ENCODE data around the gene CSRP2. TPM values are rescaled to one million over a fixed set of nuclear protein-coding genes. Genes with fewer than 3 reads are reported as not detected.

The CSRP2 gene
- total and polyA plus RNA-seq, 2 experiments from 2014 or later, result 257 to 558 TPM

DNA sequence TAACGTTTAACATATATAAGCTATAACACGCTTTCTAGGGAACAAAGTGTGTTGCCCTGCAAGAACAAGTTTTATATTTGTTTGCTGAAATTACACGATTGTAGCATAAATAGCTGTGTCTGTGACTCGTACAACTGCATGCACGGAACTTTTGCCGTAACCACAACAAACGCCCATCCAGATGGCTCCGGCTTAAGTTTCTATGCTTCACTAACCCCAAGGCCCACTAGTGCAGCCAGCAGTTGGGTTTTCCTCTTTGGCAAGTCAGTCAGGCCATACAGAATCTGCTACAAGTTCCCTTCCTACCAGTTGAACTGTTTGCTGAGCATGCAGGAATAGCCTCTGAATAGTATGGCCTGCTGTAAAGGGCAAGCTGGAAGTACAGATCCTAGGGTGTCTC, 12.1 kb downstream of the CSRP2 start:
- Histone ChIP-seq H3K36me3 (peaks cover 10% of the 10 kb centered on the region), H3K4me1 (ENCODE audit: low read depth) (peaks cover 31% of the 10 kb centered on the region), H3K27ac (peak overlapping the region; percentile 61), H3K27me3 (no peaks in the 10 kb centered on the region), H3K4me3 (no peak overlapping the region), H3K9me3 (ENCODE audit: low read depth) (no peaks in the 10 kb centered on the region)
- TF ChIP-seq, protein P1, sequence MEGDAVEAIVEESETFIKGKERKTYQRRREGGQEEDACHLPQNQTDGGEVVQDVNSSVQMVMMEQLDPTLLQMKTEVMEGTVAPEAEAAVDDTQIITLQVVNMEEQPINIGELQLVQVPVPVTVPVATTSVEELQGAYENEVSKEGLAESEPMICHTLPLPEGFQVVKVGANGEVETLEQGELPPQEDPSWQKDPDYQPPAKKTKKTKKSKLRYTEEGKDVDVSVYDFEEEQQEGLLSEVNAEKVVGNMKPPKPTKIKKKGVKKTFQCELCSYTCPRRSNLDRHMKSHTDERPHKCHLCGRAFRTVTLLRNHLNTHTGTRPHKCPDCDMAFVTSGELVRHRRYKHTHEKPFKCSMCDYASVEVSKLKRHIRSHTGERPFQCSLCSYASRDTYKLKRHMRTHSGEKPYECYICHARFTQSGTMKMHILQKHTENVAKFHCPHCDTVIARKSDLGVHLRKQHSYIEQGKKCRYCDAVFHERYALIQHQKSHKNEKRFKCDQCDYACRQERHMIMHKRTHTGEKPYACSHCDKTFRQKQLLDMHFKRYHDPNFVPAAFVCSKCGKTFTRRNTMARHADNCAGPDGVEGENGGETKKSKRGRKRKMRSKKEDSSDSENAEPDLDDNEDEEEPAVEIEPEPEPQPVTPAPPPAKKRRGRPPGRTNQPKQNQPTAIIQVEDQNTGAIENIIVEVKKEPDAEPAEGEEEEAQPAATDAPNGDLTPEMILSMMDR (IDR thresholded peaks at IDR 0.05; ENCODE audit: low read depth, low read length), result no peak
- DNase-seq (ENCODE audit: low read depth in 1 of 2, low spot score in 1 of 2), result no peak

DNA sequence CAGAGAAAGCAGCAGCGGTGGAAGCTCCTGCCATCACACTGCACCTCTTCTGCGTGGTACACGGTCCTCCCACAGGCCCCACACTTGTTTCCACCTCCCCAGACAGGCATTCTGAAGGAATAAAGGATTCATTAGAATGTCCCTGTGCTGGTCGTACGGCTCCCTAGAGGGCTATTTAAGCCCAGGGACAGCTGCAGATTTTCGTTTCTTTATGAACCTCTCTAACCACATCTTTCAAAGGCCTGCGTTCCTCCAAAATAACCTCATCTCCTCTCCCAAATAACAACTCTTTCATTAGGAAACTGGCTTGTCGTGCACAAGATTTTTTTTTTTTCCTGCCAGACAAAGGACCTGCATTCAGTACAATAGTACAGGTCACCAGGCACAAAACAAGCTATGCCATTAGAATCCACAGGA, 12.7 kb downstream of the CSRP2 start:
- TF ChIP-seq, protein P1 (IDR thresholded peaks at IDR 0.05; ENCODE audit: low read depth, low read length), result no peak
- Histone ChIP-seq H3K36me3 (peaks cover 13% of the 10 kb centered on the region), H3K4me1 (ENCODE audit: low read depth) (peaks cover 31% of the 10 kb centered on the region), H3K27me3 (no peaks in the 10 kb centered on the region), H3K9me3 (ENCODE audit: low read depth) (no peaks in the 10 kb centered on the region), H3K27ac (peak overlapping the region; percentile 61), H3K4me3 (no peak overlapping the region)
- no peak for DNase-seq (ENCODE audit: low read depth in 1 of 2, low spot score in 1 of 2)

DNA sequence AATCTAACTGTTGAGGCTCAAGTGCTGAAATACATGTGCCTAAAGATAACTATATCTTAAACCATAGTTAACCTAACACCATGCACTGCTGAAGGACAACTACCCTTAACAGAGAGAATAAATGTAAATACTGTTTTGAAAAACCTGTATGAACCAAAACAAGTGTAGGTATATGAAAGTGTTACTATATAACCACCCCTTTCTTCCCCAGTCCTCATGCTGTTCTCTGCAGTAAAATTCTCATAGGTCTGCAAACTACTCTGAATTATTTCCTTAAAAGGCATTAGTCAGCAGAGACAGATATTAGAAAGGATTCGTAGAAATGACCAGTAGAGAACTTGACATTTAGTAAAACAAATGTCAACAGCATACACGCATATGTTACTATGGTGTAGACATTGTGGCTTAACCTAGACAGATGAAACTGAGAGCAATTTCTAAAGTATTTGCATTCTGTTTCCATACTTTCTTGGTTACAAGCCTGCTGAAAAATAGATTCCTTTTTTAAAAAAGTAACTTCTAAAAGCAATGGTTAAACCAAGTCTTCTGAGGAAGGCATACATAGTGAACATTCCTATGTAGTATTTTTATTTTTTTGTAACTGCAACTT, 13.9 kb downstream of the CSRP2 start:
- no peak for DNase-seq (ENCODE audit: low read depth in 1 of 2, low spot score in 1 of 2)
- TF ChIP-seq, protein P1 (IDR thresholded peaks at IDR 0.05; ENCODE audit: low read depth, low read length), result no peak
- H3K9me3 ChIP-seq (ENCODE audit: low read depth), result no peaks in the 10 kb centered on the region
- peaks cover 31% of the 10 kb centered on the region for H3K4me1 ChIP-seq (ENCODE audit: low read depth)
- H3K27me3 ChIP-seq, result no peaks in the 10 kb centered on the region
- no peak overlapping the region for H3K4me3 ChIP-seq
- peak overlapping the region; percentile 64 for H3K27ac ChIP-seq
- H3K36me3 ChIP-seq, result peaks cover 18% of the 10 kb centered on the region

DNA sequence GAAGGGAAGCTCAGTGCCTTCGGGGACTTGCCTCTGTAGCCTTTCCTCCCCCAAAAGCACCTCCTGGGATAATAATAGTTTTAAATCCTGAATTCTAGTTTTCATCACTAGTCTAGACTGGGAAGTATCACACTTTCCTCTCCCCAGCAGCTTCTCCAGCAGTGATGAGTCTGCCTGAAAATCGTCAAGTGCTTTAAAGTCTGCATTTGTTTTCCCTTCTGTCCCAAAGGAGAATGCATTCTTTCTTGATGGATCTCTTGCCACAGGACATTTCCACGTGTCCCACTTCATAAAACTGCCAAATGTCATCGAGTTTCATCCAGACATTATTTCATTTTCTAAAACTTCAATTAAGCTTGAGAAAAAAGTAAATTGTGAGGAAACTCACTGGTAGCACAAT, 15.0 kb downstream of the CSRP2 start:
- Histone ChIP-seq H3K4me1 (ENCODE audit: low read depth) (peaks cover 31% of the 10 kb centered on the region), H3K9me3 (ENCODE audit: low read depth) (no peaks in the 10 kb centered on the region), H3K27ac (peak overlapping the region; percentile 44), H3K4me3 (no peak overlapping the region), H3K27me3 (no peaks in the 10 kb centered on the region), H3K36me3 (peaks cover 28% of the 10 kb centered on the region)
- TF ChIP-seq, protein P1 (IDR thresholded peaks at IDR 0.05; ENCODE audit: low read depth, low read length), result no peak
- no peak for DNase-seq (ENCODE audit: low read depth in 1 of 2, low spot score in 1 of 2)

DNA sequence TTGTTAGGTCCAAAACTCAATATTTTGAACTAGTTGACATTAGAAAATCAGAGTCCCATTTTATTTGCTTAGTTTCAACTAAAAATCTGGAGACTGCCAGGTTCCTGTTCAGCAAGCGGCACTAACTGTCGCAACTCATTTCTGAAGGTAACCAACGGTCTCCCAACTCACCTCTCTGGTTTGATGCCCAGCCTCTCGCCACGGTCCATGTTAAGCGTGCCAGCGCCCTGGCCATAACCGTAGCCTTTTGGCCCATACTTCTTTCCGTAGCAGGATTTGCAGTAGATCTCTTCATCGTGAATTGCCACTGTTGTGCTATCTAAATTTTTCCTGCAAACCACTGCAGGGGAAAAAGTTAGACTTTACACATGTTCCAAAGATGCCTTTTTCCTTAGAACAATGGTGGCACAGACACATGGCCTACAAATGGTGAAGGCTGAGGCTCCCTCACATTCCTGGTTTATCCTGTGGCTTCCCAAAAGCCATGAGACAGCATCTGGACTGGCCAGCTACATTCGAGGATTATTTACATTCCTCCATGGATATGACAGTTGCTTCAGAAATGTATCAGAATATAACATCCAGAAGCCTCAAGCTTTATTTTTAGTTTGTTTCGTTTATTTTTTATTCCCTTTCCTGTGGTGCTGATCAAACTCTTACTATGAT, 15.7 kb downstream of the CSRP2 start:
- H3K4me3 ChIP-seq, result no peak overlapping the region
- peak in 1 of 2 donors; percentile 60 for DNase-seq (ENCODE audit: low read depth in 1 of 2, low spot score in 1 of 2)
- peak overlapping the region; percentile 23 for H3K27ac ChIP-seq

More for the DNA sequence above, 15.7 kb downstream of the CSRP2 start:
- Histone ChIP-seq H3K27me3 (no peaks in the 10 kb centered on the region), H3K4me1 (ENCODE audit: low read depth) (peaks cover 31% of the 10 kb centered on the region), H3K9me3 (ENCODE audit: low read depth) (no peaks in the 10 kb centered on the region), H3K36me3 (peaks cover 29% of the 10 kb centered on the region)
- TF ChIP-seq, protein P1 (IDR thresholded peaks at IDR 0.05; ENCODE audit: low read depth, low read length), result no peak

Measured in cardiac muscle cell (in vitro differentiated cells and primary cell).